HG02571 (cell line): ENCODE measurements around the gene ITGA2B.

ENCODE experiments used
- ATAC-seq: cut with Tn5 transposase; IDR thresholded peaks from one replicate; pipeline ENCODE4 v1.9.1; 2021; ENCODE audit warnings: mild to moderate bottlenecking, moderate library complexity; ENCODE audit not compliant: unreplicated experiment

Gene ITGA2B

GRCh38 chr17:44389281-44389680 is at the start of gene ITGA2B:
Gene ITGA2B (minus strand): TSS chr17:44389649. CDS start chr17:44389473, 176 bp downstream.
- ATAC-seq, result no peak

- ATAC-seq, result no peak
These were observed 49.7 kb upstream of the ITGA2B start for GRCh38 chr17:44439168-44439567.

- no peak for ATAC-seq
These were observed 49.2 kb upstream of the ITGA2B start for GRCh38 chr17:44438636-44439035.

- ATAC-seq, result no peak
These were observed 46.9 kb upstream of the ITGA2B start for GRCh38 chr17:44436336-44436735.

DNA sequence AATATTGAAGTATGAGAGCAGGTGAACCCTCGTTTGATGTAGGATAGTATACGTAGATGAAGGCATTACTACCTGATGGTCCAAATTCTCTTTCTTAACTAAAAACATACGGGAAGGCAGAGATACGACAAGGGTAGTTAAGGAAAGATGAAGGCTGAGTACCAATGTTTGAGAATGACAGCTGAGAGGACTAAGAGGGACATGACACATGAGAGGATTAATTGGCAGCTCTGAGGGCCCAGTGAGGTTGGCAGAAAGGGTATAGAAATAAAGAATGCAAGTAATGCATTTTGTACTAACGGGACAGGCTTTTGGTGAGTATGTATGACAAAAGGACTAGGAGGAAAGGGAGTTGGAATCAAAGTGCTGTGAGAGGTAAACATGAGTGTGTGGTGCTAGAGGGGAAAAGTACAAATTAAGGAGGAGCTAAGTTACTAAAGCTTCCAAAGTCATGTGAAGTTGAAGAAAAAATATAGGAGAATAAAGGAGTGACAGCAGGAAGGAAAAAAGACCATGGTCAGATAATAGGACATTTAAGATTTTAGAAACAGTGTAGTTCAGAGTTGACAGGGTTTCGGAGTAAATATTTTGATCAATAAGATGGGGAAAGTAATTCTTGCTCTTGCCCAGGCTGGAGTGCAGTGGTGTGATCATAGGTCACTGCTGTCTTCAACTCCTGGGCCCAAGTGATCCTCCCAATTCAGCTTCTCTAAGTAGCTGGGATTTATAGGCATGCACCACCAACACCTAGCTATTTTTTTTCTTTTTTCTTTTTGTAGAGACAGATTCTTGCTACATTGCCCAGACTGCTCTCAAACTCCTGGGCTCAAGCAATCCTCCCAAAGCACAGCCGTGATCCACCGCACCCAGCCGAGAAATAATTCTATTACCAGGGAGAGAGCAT is 43.1 kb upstream of the ITGA2B start:
- no peak for ATAC-seq

DNA sequence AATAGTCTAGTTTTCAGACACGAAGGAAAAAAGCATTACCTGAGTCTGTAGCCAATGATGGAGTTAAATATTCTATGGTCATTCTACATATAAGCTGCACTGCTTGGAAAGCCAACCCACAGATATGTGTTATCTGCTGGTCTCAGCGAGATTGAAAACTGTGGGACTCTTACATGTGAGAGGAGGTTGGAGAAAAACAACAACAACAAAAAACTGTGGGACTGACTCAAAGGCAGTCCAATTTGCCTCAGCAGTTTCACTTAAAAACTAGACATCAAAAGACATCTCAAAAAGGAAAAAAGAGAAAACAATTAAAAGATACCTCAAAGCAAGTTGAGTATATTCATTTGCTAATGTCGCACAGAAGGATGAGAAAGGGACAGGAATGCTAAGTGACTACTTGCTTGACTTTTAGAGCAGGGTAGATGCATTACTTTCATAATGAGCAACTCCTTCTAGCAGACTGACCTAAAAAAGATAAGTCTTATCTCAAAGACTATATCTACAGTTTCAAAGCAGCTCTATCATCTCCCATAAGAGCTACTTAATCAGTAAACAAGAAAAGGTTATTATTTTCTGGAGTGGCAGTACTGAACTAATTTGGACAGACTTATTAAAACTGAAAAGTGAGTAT is 35.5 kb upstream of the ITGA2B start:
- no peak for ATAC-seq

DNA sequence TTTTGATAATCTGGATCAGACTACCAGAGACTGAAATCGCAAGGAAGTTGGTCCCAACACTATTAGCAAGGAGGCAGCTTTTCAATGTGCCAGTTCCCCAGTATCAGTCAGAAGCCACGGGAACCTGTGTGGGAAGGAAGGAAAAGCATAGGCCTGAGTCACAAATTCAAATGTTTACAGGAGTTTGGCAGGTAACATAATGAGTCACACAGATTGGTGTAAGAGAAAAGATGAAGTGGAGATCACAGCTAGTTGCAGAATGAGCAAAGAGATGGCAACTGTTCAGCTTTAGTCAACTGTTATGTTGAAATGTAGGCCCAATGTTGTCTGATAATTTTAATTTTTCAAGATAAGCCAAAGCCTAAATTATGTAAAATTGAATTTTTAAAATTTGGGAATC is 28.1 kb upstream of the ITGA2B start:
- no peak for ATAC-seq

DNA sequence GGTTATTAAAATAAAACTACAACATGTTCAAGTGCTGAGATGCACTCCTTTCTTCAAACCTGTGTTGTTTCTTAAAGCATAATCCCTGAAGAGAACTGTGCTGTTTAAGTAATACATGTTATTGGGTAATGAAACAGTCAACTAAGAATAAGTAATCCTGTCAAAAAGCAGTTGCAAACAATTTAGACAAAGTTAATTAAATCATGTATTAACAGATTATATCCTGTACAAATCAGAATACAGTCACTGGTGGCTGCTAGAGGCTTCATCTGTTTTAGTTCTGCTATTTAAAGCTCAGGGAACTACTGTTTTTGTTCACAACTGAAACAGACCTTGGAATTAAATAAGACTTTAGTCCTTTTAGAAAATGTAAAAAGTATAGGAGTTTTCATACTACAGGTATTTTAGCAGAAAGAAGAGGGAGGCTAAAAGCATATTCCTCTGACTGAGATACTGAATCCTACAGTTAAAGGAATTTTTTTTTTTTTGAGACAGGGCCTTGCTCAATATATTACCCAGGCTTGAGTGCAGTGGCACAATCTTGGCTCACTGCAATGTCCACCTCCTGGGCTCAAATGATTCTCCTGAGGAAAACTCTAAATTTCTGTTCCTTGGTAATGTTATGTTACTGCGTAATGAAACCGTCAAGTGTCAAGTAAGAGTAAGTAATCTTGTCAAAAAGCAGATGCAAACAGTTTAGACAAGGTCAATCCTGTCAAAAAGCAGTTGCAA is 27.3 kb upstream of the ITGA2B start:
- no peak for ATAC-seq

DNA sequence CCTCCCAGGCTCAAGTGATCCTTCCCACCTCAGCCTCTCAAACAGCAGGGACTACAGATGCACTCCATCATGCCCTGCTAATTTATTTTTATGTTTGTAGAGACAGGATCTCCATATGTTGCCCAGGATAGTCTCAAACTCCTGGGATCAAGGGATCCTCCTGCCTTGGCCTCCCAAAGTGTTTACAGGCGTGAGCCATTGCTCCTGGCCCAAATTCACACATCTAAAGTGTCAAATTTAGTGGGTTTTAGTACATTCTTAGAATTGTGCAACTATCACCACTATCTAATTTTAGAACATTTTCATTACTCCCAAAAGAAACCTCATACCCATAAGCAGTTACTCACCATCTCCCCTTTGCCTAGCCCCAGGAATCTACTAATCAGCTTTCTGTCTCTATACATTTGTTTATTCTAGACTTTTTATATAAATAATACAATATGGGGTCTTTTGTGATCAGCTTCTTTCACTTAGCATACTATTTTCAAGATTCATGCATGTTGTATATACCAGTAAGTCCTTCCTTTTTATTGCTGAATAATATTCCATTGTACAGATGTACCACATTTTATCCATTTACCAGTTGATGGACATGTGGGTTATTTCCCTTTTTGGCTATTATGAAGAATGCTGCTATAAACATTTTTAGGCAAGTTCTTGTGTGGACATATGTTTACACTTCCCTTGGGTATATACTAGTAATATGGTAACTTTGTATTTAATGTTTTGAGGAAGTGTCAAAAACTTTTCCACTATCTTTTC is 25.1 kb upstream of the ITGA2B start:
- no peak for ATAC-seq

DNA sequence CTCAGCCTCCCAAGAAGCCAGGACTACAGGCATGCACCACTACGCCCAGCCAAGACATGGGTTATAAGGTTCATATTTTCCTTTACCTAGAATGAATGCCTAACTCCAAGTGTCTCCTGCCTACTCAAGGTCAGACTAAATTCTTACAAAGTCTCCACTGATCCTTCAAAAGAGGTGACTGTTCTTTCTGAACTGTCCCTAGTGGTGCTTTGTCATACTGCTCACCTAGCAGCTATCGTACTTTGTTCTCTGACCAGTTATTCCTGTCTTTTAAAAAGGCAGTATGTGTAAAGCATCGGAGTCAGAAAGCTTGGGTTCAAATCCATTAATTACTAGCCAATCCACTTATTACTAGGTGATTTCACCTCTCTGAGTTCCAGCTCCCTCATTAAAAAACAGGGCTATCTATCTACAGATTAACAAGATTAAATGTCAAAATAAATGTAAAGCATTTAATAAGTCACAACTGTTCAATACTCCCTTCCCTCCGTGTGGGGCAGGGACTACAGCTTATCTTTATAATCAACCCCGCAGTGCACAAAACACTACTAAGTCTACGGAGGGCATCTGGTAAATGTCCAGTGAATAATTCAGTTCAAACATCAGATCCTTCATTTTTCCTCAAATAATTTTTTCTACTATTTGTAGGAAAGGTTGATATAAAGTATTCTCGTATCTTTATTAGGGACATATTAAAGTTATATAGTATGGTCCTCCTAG is 20.0 kb upstream of the ITGA2B start:
- ATAC-seq, result no peak

GRCh38 chr17:44408786-44409185 is 19.3 kb upstream of the ITGA2B start:
- ATAC-seq, result no peak

- no peak for ATAC-seq
These were observed 13.2 kb upstream of the ITGA2B start for GRCh38 chr17:44402564-44403172.

GRCh38 chr17:44400226-44400847 is 10.9 kb upstream of the ITGA2B start:
- ATAC-seq, result no peak

DNA sequence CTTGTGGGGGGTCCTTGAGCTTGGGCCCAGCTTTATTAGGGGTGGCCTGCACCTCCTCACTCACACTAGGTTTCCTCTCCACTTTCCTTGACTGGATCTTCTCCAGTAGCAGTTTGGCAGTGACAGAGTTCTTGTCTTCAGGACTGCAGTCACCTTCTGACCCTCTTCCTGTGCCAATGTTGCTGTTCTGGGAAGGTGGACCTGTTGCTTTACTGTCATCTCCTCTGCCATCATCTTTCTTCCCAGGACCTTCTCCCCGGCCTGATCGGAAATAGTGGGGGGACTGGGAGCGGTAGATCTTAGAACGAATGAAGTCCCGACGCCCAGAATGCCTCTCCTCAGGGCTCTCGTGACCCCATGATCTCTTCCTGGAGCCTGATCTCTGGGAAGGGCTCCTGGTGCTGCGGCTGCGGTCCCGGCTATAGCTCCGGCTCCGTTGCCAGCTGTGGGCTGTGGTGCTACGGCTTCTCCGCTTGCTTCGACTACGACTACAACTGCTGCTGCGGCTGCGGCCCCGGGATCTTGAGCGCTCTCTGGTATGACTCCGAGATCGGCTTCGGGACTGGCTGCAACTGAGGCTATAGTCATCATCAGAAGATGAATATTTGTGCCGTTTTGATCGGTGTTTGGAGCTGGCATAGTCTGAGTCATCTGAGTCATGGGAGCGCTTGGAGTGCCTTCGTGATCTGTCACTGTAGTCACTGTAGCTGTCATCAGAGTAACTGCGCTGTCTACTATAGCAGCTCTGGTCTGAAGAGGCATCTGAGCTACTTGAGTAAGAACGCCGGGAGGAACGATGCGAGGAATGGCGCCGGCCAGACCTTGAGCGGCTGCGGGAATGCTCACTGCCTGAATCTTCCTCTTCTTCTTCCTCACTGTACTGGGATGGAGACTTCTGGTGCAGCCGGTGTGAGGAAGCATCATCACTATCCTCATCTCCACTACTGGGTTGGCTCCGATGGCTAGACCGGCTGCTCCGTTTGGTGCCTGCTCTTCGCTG is 9.5 kb upstream of the ITGA2B start:
- no peak for ATAC-seq

DNA sequence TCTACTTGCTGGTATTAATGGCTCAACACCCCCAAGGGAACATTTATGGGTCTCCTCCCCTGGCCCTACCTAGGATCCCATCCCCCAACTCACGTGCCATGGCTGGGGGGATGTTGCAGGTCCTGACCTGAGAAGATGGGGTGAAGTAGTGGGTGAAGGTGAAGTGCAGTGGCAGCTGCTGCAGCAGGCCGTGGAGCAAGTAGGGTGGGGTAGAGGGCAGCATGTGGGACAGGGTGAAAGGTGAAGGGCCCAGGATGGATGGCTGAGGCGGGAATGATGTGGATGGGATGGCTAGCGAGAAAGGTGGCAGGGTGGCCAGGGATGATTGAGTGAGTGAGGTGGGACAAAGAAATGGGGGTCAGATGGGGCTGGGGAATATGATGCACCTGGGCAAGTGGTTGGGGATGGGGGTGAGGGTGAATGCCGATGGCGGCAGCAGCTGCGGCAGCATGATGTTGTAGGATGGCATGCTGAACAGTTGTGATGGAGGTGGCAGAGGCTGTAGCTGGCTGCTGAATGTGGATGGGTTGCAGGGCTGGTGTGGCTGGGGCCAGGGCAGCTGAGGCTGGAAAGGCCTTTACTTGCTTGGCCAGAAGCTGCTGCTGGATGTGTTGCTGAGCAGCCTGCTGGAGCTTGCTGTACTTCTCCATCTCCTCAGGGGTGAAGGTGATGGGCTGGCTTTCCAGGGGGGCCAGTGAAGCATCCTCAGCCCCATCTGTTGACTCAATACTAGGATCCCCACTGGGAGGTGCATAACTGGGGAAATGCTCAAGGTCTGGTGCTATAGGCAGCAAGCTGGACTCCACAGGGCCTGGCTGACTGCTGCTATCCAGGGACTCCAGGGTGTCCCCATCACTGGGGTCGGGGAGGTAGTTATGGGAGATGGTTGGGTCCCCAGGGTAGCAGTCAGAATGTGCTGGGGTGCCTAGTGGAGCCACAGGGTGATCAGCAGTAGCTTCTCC is 8.3 kb upstream of the ITGA2B start:
- no peak for ATAC-seq

GRCh38 chr17:44396946-44397345 is 7.5 kb upstream of the ITGA2B start:
- ATAC-seq, result no peak

DNA sequence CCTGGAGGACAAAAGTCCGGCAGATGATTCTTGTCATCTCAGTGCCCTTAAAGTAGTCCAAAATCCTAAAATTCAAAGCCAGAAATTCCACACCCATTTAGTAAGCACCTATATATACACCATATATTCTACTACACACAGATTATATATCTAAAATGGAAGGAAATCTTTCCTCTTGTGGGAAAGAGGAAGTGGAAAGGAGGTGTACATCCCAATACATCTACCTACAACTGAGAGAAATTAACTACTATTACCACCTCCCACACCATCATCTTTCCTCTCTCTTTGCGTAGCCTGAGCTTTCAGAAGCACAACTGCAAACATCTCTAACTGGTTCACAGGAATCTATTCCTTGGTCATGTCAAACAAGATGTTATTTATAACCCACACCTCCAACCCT is 5.4 kb upstream of the ITGA2B start:
- ATAC-seq, result no peak
